Stimulated activated CD4-positive, alpha-beta T cell treated with anti-CD3 and anti-CD28 coated beads, Interleukin-12 subunit alpha, Interleukin-12 subunit beta, amount 100 ng/mL, for 4 hours (primary cell): ENCODE results near the gene OR10G2.
"Not testable (repeated sequence)": the region's sequence is repeated elsewhere in the genome, so short reads cannot be mapped to it uniquely, and the experiment has no call there.

ENCODE experiments used
- DNase-seq: peaks from one replicate; pipeline ENCODE4 v3.0.0-alpha.2; 2020

Gene OR10G2

GRCh38 chr14:21634840-21635239 is at the start of gene OR10G2:
OR10G2 (minus strand) TSS chr14:21634940; CDS start chr14:21634842, 98 bp downstream.
- no peak for DNase-seq

GRCh38 chr14:21680072-21680471 is 45.3 kb upstream of the OR10G2 start:
- no peak for DNase-seq

GRCh38 chr14:21675566-21675965 is 40.8 kb upstream of the OR10G2 start:
- DNase-seq: no peak

DNA sequence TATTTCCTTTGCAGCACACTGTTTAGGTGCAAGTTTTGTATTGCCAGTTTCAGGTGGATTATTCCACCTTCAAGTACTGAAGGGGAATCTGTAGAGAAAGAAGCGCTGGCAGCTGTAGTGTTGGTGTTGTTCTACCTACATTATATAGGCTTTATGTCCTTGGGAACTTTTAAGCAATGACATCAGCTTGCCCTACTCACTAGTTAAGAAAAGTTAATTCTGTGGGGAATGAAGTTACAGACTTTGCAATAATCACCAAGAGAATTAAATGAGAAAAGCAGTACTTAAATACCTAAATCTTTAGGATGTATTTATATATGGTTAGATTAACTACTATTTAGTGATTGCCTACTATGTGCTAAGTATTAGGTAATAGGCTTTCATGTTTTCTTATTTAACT is 39.0 kb upstream of the OR10G2 start, which contains the start of gene OR4E1:
Gene OR4E1 (minus strand): TSS at position 101 of the 400 bp plus-strand sequence. CDS start 2,883 bp downstream, outside the sequence.
- no peak for DNase-seq

GRCh38 chr14:21672116-21672515 is 37.4 kb upstream of the OR10G2 start:
- no peak for DNase-seq

GRCh38 chr14:21671371-21671770 is 36.6 kb upstream of the OR10G2 start:
- no peak for DNase-seq

GRCh38 chr14:21669284-21669683 is 34.5 kb upstream of the OR10G2 start:
- DNase-seq: no peak

DNA sequence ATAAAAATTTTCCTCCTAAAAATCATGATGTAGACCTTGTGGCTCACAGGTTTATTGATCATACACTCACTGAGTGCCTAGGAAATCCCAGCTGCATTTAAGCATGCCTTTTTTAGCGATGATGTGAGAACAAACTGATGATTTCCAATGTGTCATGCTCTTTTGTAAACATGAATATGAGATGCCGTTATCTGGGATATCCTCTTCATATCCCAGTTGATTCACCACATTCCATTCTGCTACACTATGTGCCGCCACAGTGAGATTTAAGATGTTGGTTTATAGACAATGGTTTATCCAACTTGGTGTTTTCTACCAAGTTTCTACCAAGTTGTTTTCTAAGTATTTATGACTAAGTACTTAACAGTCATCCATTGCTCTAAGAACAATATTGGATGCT is 33.6 kb upstream of the OR10G2 start:
- no peak for DNase-seq

GRCh38 chr14:21656980-21657379 is 22.2 kb upstream of the OR10G2 start:
- DNase-seq: no peak

- DNase-seq: no peak
Measured at GRCh38 chr14:21654215-21654614, 19.5 kb upstream of the OR10G2 start.

DNA sequence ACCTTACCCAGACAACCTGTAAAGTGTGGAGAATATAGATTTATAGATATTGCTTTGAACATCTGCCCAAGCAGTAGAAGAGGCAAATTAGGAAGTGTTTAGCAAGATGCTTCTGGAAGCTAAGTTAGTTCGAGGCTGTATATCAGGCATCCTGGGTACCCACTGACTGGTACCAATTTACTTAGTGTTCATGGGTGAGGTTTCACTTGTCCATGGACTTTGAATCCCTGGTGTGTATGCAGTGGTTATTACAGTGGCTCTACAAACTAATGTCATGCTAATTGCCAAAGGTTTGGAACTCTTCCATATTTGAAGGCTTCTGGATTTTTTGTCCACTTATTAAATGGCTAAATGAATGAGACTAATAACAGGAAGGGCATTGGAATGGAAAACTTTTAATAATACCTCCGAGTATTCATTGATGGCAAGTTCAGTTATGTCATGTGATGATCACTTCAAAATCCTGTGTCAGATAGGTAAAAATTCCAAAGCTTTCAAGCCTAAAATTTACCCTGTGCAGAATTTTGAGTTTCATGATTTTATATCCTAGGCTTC is 18.7 kb upstream of the OR10G2 start, which contains the start of gene OR4E2:
Gene OR4E2 (plus strand): TSS at position 505 of the 555 bp plus-strand sequence. CDS start 11,248 bp downstream, outside the sequence.
- DNase-seq: no peak

DNA sequence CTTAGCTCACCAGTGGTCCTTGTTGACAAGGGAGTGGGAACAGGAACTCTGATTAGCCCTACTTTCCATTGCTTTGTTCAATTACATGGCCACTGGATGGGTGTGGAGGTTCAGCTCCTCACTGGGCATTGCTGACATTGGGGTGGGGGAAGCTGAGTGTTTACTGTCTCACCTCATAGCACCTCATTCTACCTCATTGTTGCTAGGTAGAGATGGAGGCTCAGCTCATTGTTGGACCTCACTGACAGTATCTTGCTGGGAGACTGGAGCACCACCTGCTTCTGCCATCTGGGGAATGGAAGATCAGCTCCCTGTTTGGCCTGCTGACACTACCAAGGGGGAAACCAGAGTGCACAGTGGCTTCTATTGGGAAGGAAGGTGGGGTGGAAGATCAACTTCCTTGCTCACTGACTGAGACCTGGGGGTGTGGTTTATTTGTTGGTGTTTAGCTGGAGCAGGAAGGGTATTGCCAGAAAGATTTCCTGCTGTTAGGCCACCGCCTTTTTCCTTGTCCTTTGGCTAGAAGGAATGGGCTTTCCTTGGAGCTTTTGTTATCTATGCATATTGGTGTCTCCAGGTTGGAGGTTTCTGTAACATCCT is 17.6 kb upstream of the OR10G2 start:
- no peak for DNase-seq

- no peak for DNase-seq
Measured at GRCh38 chr14:21647380-21647779, 12.6 kb upstream of the OR10G2 start.

DNA sequence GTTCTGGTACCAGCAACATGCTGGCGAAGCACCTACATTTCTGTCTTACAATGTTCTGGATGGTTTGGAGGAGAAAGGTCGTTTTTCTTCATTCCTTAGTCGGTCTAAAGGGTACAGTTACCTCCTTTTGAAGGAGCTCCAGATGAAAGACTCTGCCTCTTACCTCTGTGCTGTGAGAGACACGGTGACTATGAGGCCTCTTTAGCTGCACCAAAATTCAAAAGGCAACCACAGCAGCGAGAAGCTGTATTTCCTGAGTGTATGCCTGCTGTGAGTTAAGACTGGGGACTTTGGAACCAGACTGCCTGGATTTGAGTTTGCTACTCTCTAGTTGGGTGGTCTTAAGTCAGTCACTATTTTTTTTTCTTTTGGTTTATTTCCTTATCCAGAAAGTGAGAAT is 8.7 kb upstream of the OR10G2 start:
- no peak for DNase-seq

- no peak for DNase-seq
Measured at GRCh38 chr14:21642683-21643082, 7.9 kb upstream of the OR10G2 start.

GRCh38 chr14:21631084-21631483 is 3.7 kb downstream of the OR10G2 start:
- DNase-seq: no peak

DNA sequence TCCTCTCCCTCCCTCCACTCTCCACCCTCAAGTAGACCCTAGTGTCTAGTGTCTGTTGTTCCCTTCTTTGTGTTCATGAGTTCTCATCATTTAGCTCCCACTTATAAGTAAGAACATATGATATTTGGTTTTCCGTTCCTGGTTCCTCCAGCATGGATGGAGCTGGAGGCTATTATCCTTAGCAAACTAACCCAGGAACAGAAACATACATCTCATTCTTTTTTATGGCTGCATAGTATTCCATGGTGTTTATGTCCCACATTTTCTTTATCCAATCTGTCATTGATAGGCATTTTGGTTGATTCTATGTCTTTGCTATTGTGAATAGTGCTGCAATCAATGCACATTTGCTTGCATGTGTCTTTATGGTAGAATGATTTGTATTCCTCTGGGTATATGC is 4.2 kb downstream of the OR10G2 start:
- not testable (repeated sequence) for DNase-seq

GRCh38 chr14:21626491-21627230 is 8.1 kb downstream of the OR10G2 start:
- DNase-seq: no peak

DNA sequence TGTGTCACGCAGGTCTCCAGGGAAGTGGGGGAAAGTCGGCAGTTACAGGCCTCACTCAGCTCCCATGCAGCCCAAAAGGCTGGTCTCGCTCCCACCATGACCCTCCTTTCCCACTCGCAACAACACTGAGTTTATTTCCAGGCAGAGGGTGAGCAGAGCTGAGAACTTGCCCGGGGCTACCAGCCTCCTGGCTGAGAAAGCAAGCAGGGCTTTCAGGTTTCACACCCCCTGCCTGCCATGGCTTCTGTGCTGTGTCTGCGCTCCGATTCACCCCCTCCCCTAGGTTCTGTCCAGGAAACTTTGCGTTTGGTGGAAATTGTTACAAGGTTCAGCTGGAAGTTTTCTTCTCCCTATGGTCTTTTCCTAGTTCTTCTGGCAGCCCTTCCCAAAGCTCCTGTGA is 17.1 kb downstream of the OR10G2 start:
- no peak for DNase-seq

GRCh38 chr14:21614240-21614639 is 20.5 kb downstream of the OR10G2 start:
- no peak for DNase-seq

GRCh38 chr14:21612324-21612723 is 22.4 kb downstream of the OR10G2 start:
- DNase-seq: no peak

DNA sequence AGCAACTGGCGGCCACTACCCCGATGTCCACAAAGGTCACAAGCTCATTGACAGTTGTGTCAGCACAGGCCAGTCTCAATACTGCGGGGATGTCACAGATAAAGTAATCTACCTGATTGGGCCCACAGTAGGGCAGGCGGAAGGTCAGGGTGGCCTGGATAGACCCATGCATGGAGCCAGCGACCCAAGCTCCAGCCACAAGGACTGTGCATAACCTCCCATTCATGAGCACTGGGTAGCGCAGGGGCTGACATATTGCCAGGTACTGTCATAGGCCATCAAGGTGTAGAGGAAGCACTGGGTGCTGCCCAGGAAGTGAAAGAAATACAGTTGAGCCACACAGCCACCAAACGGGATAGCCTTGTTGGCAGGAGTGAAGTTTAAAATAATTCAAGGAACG is 32.6 kb downstream of the OR10G2 start:
- not testable (repeated sequence) for DNase-seq

DNA sequence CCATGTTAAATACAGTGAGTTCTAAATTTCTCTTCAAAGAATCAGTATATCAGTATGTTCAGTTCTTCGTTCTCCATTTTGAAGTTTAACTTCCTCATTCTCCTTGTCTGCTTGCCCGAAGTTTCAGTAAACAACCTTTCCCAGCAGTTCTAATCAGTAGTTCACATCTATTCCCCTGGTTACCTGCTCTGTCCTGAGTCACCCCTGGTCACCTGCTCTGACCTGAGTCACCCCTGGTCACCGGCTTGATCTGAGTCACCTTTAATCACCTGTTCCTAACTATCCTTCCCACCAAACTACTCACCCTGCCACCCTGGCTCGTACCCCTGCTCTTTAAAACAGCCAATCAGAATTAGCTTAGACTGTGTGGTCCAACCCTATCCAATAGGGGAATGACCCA is 45.4 kb downstream of the OR10G2 start:
- DNase-seq: no peak
